Left colon (tissue), 2 donors: ENCODE results near the gene ANXA10. TPM values are rescaled to one million over a fixed set of nuclear protein-coding genes. Genes with fewer than 3 reads are reported as not detected.
"Not testable (repeated sequence)": the region's sequence is repeated elsewhere in the genome, so short reads cannot be mapped to it uniquely, and the experiment has no call there.

Experiments used
- ATAC-seq: fragments of 200-7000 bp; cut with Tn5 transposase; one replicate; pipeline ENCODE4 v1.9.1; 2020; ENCODE audit warnings: mild to moderate bottlenecking, moderate library complexity
- DNase-seq, 2 donors: peaks; one replicate each; pipeline ENCODE4 v3.0.0-alpha.2; 2020
- intact Hi-C, 2 donors: fragments of 100-400 bp; cut with DNase I in 1 of 2; cut with micrococcal nuclease in 1 of 2; formaldehyde crosslinking; loops; one replicate each; pipeline versions ENCODE4 v1.11.2 to v1.14.0; 2022; cut with DNase I, micrococcal nuclease
- total RNA-seq, 2 donors: library from RNA; stranded (reverse); fragmentation: NEBNext Ultra II Directional; extraction: Animal tissue kit (Norgen Biotek cat#: 25700); gene quantifications; one replicate each; pipeline ENCODE4 v1.2.1, GENCODE V29; 2021
- donor health status: DM: no; HTN: no; CAD: no.
- donor health status: DM: yes; HTN: yes; CAD: no.

The ANXA10 gene
- total RNA-seq, 2 donors from 2014 or later = 0.67 TPM; not detected in 1

- intact Hi-C loops = no loop called here
- DNase-seq (no peak), ATAC-seq (no peak)
Measured at GRCh38 chr4:168102403-168102802, 10.1 kb downstream of the ANXA10 start.

- intact Hi-C loops = no loop called here
- ATAC-seq (no peak), DNase-seq (no peak)
Measured at GRCh38 chr4:168109527-168109926, 17.2 kb downstream of the ANXA10 start.

- DNase-seq, ATAC-seq, intact Hi-C loops: not testable (repeated sequence)
Measured at GRCh38 chr4:168113059-168113458, 20.7 kb downstream of the ANXA10 start.

GRCh38 chr4:168118116-168118655 lies 25.8 kb downstream of the ANXA10 start:
- intact Hi-C loops = no loop called here
- ATAC-seq (no peak), DNase-seq (no peak)

GRCh38 chr4:168119100-168119499 lies 26.8 kb downstream of the ANXA10 start:
- DNase-seq = no peak
- intact Hi-C loops = no loop called here
- ATAC-seq = no peak

GRCh38 chr4:168119890-168120289 lies 27.6 kb downstream of the ANXA10 start:
- DNase-seq = no peak
- intact Hi-C loops = no loop called here
- ATAC-seq = no peak

GRCh38 chr4:168120811-168121210 lies 28.5 kb downstream of the ANXA10 start:
- intact Hi-C loops = no loop called here
- no peak for ATAC-seq
- DNase-seq = no peak

GRCh38 chr4:168124008-168124641 lies 31.8 kb downstream of the ANXA10 start:
- intact Hi-C loops = no loop called here
- DNase-seq (no peak), ATAC-seq (no peak)

- DNase-seq = no peak
- no peak for ATAC-seq
Measured at GRCh38 chr4:168126952-168127351, 34.6 kb downstream of the ANXA10 start.

GRCh38 chr4:168128601-168129000 lies 36.3 kb downstream of the ANXA10 start:
- DNase-seq = no peak
- no peak for ATAC-seq
- intact Hi-C loops = no loop called here

More at GRCh38 chr4:168126952-168127351, 34.6 kb downstream of the ANXA10 start:
- intact Hi-C loops = no loop called here

GRCh38 chr4:168129046-168129772 lies 36.9 kb downstream of the ANXA10 start:
- no peak for ATAC-seq
- DNase-seq = no peak
- intact Hi-C loops = no loop called here

GRCh38 chr4:168129802-168130201 lies 37.5 kb downstream of the ANXA10 start:
- no peak for DNase-seq
- intact Hi-C loops = no loop called here
- no peak for ATAC-seq

GRCh38 chr4:168131196-168131595 lies 38.9 kb downstream of the ANXA10 start:
- ATAC-seq (no peak), DNase-seq (no peak)
- intact Hi-C loops = no loop called here

- DNase-seq (no peak), ATAC-seq (no peak)
- intact Hi-C loops = no loop called here
Measured at GRCh38 chr4:168134651-168135050, 42.3 kb downstream of the ANXA10 start.

- ATAC-seq, intact Hi-C loops, DNase-seq: not testable (repeated sequence)
Measured at GRCh38 chr4:168135860-168136259, 43.5 kb downstream of the ANXA10 start.

- DNase-seq, intact Hi-C loops, ATAC-seq: not testable (repeated sequence)
Measured at GRCh38 chr4:168137695-168138094, 45.4 kb downstream of the ANXA10 start.

- intact Hi-C loops = no loop called here
- DNase-seq (no peak), ATAC-seq (no peak)
Measured at GRCh38 chr4:168138143-168138542, 45.8 kb downstream of the ANXA10 start.

- intact Hi-C loops = no loop called here
- ATAC-seq (no peak), DNase-seq (no peak)
Measured at GRCh38 chr4:168139336-168139735, 47.0 kb downstream of the ANXA10 start.

- intact Hi-C loops = no loop called here
- DNase-seq (no peak), ATAC-seq (no peak)
Measured at GRCh38 chr4:168141733-168142132, 49.4 kb downstream of the ANXA10 start.

GRCh38 chr4:168143601-168144000 lies 51.3 kb downstream of the ANXA10 start:
- intact Hi-C loops = no loop called here
- no peak for ATAC-seq
- DNase-seq = no peak
